Measurements from ENCODE around the gene RAB18.

DNA sequence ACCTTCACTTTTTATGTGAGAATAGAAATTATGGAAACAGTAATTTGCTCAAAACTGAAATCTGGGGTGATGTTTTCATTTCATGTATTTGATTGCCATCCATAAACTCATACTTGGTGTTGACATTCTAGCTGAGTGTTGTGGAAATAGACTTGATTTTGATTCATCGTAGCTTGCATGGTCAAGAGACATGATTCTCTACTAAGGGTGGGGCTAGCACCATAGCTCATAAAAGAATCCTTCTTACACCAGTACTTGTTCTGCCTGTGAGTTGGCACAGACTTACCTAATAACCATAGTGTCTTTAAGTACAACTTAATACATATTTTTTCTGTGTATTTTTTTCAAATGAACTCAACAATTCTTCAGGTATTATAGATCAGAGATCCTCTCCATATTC lies 36.6 kb downstream of the RAB18 start:
- TF ChIP-seq, protein P1, sequence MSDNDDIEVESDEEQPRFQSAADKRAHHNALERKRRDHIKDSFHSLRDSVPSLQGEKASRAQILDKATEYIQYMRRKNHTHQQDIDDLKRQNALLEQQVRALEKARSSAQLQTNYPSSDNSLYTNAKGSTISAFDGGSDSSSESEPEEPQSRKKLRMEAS (IDR thresholded peaks at IDR 0.05; ENCODE audit: low read depth, low read length), result no peak
- TF ChIP-seq TARDBP (IDR thresholded peaks at IDR 0.05; ENCODE audit: borderline replicate concordance) (no peak), SUZ12 (IDR thresholded peaks at IDR 0.05; ENCODE audit: unreplicated experiment) (no peak), EZH2 (IDR thresholded peaks at IDR 0.05; ENCODE audit: borderline replicate concordance, control insufficient read depth, low read depth, low read length) (no peak), BCL11A (IDR thresholded peaks at IDR 0.05; ENCODE audit: low read depth, low read length) (no peak), TAF1 (IDR thresholded peaks at IDR 0.05; ENCODE audit: borderline replicate concordance, low read depth, low read length) (no peak), PAX5 (IDR thresholded peaks at IDR 0.05; ENCODE audit: borderline replicate concordance, low read depth, low read length) (no peak), POLR2AphosphoS2 (IDR thresholded peaks at IDR 0.05; ENCODE audit: low read depth, low read length) (no peak), MXI1 (IDR thresholded peaks at IDR 0.05; ENCODE audit: low read depth, low read length) (no peak)

All from GM12878 (cell line).